Natural killer cell (primary cell): ENCODE results near the gene AATK. TPM values are rescaled to one million over a fixed set of nuclear protein-coding genes. Genes with fewer than 3 reads are reported as not detected.

ENCODE experiments used
- ATAC-seq, 3 donors: fragments of 150-1000 bp in 2 of 3; fragments of 200-7000 bp in 1 of 3; cut with Tn5 transposase; 1 replicate in 1 of 3; 2 replicates in 2 of 3; pipeline ENCODE4 v1.10.0; 2021; ENCODE audit warnings: mild to moderate bottlenecking in 2 of 3, moderate library complexity in 2 of 3
- DNase-seq, 2 donors: peaks; one replicate each; pipeline versions ENCODE4 v3.0.0 to v3.0.0-alpha.2; 2013 to 2021; ENCODE audit warnings: mixed read lengths in 1 of 2
- H3K27ac ChIP-seq: one replicate; pipeline ENCODE4 v1.5.1; 2013; ENCODE audit warnings: mild to moderate bottlenecking, low read length
- H3K27me3 ChIP-seq: one replicate; pipeline ENCODE4 v1.6.1; 2013; ENCODE audit warnings: low read length; ENCODE audit not compliant: control insufficient read depth, insufficient read depth
- H3K36me3 ChIP-seq: one replicate; pipeline ENCODE4 v1.6.1; 2013; ENCODE audit warnings: low read length; ENCODE audit not compliant: control insufficient read depth, insufficient read depth
- H3K4me1 ChIP-seq: one replicate; pipeline ENCODE4 v1.6.1; 2013; ENCODE audit warnings: low read length; ENCODE audit not compliant: control insufficient read depth, insufficient read depth
- H3K4me3 ChIP-seq: one replicate; pipeline ENCODE4 v1.5.1; 2013; ENCODE audit warnings: low read length
- H3K9me3 ChIP-seq: one replicate; pipeline ENCODE4 v1.6.1; 2013; ENCODE audit warnings: low read length; ENCODE audit not compliant: control insufficient read depth, insufficient read depth
- H3K27ac Mint-ChIP-seq, 2 donors: one replicate each; pipeline ENCODE4 v1.8.0; 2022; ENCODE audit warnings: mild to moderate bottlenecking in 2 of 2, mixed read lengths in 2 of 2, moderate library complexity in 1 of 2
- H3K27me3 Mint-ChIP-seq, 2 donors: one replicate each; pipeline ENCODE4 v1.8.0; 2022; ENCODE audit warnings: low read depth in 2 of 2, mixed read lengths in 2 of 2
- H3K36me3 Mint-ChIP-seq: one replicate; pipeline ENCODE4 v1.8.0; 2022; ENCODE audit warnings: mixed read lengths
- H3K4me1 Mint-ChIP-seq, 2 donors: one replicate each; pipeline ENCODE4 v1.8.0; 2022; ENCODE audit warnings: mixed read lengths in 2 of 2
- H3K4me3 Mint-ChIP-seq: one replicate; pipeline ENCODE4 v1.8.0; 2022; ENCODE audit warnings: mild to moderate bottlenecking, moderate library complexity, mixed read lengths
- H3K9me3 Mint-ChIP-seq, 2 donors: one replicate each; pipeline ENCODE4 v1.8.0; 2022; ENCODE audit warnings: mixed read lengths in 2 of 2
- WGBS: methylation state at CpG from one replicate; pipeline ENCODE4 v1.1.7; 2013; ENCODE audit warnings: missing lambda C conversion rate; ENCODE audit not compliant: insufficient coverage; 5-methylcytosine and 5-hydroxymethylcytosine counted together
- intact Hi-C: fragments of 100-400 bp; cut with micrococcal nuclease; formaldehyde crosslinking; loops from one replicate; pipeline ENCODE4 v1.14.2; 2022
- total RNA-seq, 4 donors: library from RNA; stranded (reverse); fragments of 120-200 nt in 1 of 4; gene quantifications; one replicate each; pipeline versions ENCODE4 v1.2.3 to v1.2.4, GENCODE V29; 2013 to 2022
- TF ChIP-seq, protein P1 (sequence below): fragments of 200-600 bp; IDR thresholded peaks from one replicate; pipeline ENCODE4 v1.8.0; 2022; ENCODE audit warnings: antibody characterized with exemption

The AATK gene
- total RNA-seq, 3 donors from 2014 or later (not counting 1 experiment from before 2014, with no cell fraction given) = 8.5 to 13.7 (median 10.4) TPM

- Histone ChIP-seq H3K4me1 (no peaks in the 10 kb centered on the region), H3K27me3 (no peaks in the 10 kb centered on the region), H3K4me3 (no peak overlapping the region), H3K36me3 (no peaks in the 10 kb centered on the region), H3K9me3 (no peaks in the 10 kb centered on the region), H3K27ac (no peak overlapping the region)
- TF ChIP-seq, protein P1, sequence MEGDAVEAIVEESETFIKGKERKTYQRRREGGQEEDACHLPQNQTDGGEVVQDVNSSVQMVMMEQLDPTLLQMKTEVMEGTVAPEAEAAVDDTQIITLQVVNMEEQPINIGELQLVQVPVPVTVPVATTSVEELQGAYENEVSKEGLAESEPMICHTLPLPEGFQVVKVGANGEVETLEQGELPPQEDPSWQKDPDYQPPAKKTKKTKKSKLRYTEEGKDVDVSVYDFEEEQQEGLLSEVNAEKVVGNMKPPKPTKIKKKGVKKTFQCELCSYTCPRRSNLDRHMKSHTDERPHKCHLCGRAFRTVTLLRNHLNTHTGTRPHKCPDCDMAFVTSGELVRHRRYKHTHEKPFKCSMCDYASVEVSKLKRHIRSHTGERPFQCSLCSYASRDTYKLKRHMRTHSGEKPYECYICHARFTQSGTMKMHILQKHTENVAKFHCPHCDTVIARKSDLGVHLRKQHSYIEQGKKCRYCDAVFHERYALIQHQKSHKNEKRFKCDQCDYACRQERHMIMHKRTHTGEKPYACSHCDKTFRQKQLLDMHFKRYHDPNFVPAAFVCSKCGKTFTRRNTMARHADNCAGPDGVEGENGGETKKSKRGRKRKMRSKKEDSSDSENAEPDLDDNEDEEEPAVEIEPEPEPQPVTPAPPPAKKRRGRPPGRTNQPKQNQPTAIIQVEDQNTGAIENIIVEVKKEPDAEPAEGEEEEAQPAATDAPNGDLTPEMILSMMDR = no peak
- Mint-ChIP-seq H3K9me3 (no peaks in the 10 kb centered on the region), H3K4me3 (no peak overlapping the region), H3K27me3 (no peaks in the 10 kb centered on the region), H3K4me1 (no peaks in the 10 kb centered on the region), H3K27ac (no peak overlapping the region), H3K36me3 (no peaks in the 10 kb centered on the region)
- ATAC-seq = no peak
- intact Hi-C loops = no loop called here
- 93% methylated on average over 45 of the region's 45 CpGs for WGBS
- no peak for DNase-seq
Measured at GRCh38 chr17:81196505-81197408, 30.7 kb upstream of the AATK start.

GRCh38 chr17:81195941-81196495 is 30.0 kb upstream of the AATK start:
- Histone ChIP-seq H3K4me3 (no peak overlapping the region), H3K36me3 (no peaks in the 10 kb centered on the region), H3K27ac (no peak overlapping the region), H3K9me3 (no peaks in the 10 kb centered on the region), H3K27me3 (no peaks in the 10 kb centered on the region), H3K4me1 (no peaks in the 10 kb centered on the region)
- H3K9me3 Mint-ChIP-seq = no peaks in the 10 kb centered on the region
- H3K27ac Mint-ChIP-seq = no peak overlapping the region
- H3K36me3 Mint-ChIP-seq = no peaks in the 10 kb centered on the region
- WGBS = 96% methylated on average over 11 of the region's 14 CpGs
- ATAC-seq = no peak
- H3K27me3 Mint-ChIP-seq = no peaks in the 10 kb centered on the region
- no peak overlapping the region for H3K4me3 Mint-ChIP-seq
- TF ChIP-seq, protein P1 = no peak
- intact Hi-C loops = no loop called here
- H3K4me1 Mint-ChIP-seq = no peaks in the 10 kb centered on the region
- no peak for DNase-seq

- no peaks in the 10 kb centered on the region for H3K27me3 Mint-ChIP-seq
- H3K36me3 Mint-ChIP-seq = no peaks in the 10 kb centered on the region
Measured at GRCh38 chr17:81194941-81195901, 29.2 kb upstream of the AATK start.

More at GRCh38 chr17:81194941-81195901, 29.2 kb upstream of the AATK start:
- intact Hi-C loops = no loop called here
- Mint-ChIP-seq H3K4me3 (no peak overlapping the region), H3K4me1 (no peaks in the 10 kb centered on the region), H3K9me3 (no peaks in the 10 kb centered on the region), H3K27ac (no peak overlapping the region)
- WGBS = 98% methylated on average over 37 of the region's 37 CpGs
- TF ChIP-seq, protein P1 = no peak
- no peak for ATAC-seq
- Histone ChIP-seq H3K4me3 (no peak overlapping the region), H3K27ac (no peak overlapping the region), H3K36me3 (no peaks in the 10 kb centered on the region), H3K4me1 (no peaks in the 10 kb centered on the region), H3K9me3 (no peaks in the 10 kb centered on the region), H3K27me3 (no peaks in the 10 kb centered on the region)
- DNase-seq = no peak
